ENCODE data around the gene USH2A. TPM values are rescaled to one million over a fixed set of nuclear protein-coding genes. Genes with fewer than 3 reads are reported as not detected.

Gene USH2A
- total and polyA plus RNA-seq, 7 donors, result under 0.01 to 0.32 (median 0.30) TPM; not detected in 4

DNA sequence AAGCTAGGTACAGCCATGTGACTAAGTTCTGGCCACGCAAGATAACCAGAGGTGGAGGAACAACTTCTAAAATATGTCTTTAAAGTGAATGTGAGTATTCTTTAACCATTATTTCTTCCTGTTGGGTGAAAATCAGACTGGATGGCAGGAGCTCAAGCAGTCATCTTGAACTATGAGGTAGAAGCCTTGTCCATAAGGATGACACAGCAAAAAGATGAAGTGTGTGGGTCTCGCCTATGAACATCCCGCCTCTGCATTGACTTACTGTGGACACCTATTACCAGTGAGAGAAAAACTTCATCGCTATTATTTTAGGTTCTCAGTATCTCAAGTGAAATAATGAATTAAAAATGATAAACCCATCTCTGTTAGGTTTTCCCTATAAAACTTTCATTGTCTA is 365.3 kb downstream of the USH2A start:
- H3K4me3 ChIP-seq, result no peak overlapping the region
- no peak overlapping the region for H3K27ac ChIP-seq
- intact Hi-C loops (cut with DNase I), result no loop called here
- TF ChIP-seq, protein P1, sequence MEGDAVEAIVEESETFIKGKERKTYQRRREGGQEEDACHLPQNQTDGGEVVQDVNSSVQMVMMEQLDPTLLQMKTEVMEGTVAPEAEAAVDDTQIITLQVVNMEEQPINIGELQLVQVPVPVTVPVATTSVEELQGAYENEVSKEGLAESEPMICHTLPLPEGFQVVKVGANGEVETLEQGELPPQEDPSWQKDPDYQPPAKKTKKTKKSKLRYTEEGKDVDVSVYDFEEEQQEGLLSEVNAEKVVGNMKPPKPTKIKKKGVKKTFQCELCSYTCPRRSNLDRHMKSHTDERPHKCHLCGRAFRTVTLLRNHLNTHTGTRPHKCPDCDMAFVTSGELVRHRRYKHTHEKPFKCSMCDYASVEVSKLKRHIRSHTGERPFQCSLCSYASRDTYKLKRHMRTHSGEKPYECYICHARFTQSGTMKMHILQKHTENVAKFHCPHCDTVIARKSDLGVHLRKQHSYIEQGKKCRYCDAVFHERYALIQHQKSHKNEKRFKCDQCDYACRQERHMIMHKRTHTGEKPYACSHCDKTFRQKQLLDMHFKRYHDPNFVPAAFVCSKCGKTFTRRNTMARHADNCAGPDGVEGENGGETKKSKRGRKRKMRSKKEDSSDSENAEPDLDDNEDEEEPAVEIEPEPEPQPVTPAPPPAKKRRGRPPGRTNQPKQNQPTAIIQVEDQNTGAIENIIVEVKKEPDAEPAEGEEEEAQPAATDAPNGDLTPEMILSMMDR (IDR thresholded peaks at IDR 0.05), result no peak
- H3K9me3 ChIP-seq, result no peaks in the 10 kb centered on the region
- 93 to 97% (median 93%) methylated on average over 4 of the region's 4 CpGs for WGBS, 3 donors
- H3K4me1 ChIP-seq, result no peaks in the 10 kb centered on the region
- no peak for DNase-seq
- H3K36me3 ChIP-seq (ENCODE audit: insufficient read depth in 1 of 2, low read depth in 1 of 2), result no peaks in the 10 kb centered on the region
- no peaks in the 10 kb centered on the region for H3K27me3 ChIP-seq (ENCODE audit: insufficient read depth in 3 of 3, low read length in 2 of 3)
- no peak for ATAC-seq

DNA sequence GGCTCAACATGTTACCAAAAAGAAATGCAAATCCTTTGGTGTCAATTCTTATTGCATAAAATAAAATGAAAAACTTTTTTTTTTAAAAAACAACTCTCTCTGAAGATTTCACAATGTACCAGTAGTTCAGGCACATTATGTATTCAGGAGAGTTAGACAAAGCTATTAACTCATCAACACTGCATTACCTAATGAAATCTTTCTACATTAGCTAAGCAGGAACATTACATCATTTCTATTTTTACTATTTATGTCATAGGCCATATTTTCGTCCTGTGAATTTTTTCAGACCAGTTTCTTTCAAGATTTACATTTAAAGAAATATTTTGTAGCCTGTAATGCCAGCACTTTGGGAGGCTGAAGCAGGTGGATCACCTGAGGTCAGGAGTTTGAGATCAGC is 366.2 kb downstream of the USH2A start:
- H3K9me3 ChIP-seq, result no peaks in the 10 kb centered on the region

GRCh38 chr1:216055004-216055403 is 368.2 kb downstream of the USH2A start:
- WGBS, 3 donors, result 35 to 57% (median 44%) methylated on average over 1 of the region's 1 CpG
- Histone ChIP-seq H3K36me3 (ENCODE audit: insufficient read depth in 1 of 2, low read depth in 1 of 2) (no peaks in the 10 kb centered on the region), H3K4me3 (no peak overlapping the region), H3K27ac (no peak overlapping the region), H3K27me3 (ENCODE audit: insufficient read depth in 3 of 3, low read length in 2 of 3) (no peaks in the 10 kb centered on the region), H3K9me3 (no peaks in the 10 kb centered on the region), H3K4me1 (no peaks in the 10 kb centered on the region)
- ATAC-seq (no peak), DNase-seq (no peak)
- TF ChIP-seq, protein P1 (IDR thresholded peaks at IDR 0.05), result no peak
- intact Hi-C loops (cut with DNase I), result no loop called here

More for the DNA sequence above, 366.2 kb downstream of the USH2A start:
- Histone ChIP-seq H3K27me3 (ENCODE audit: insufficient read depth in 3 of 3, low read length in 2 of 3) (no peaks in the 10 kb centered on the region), H3K36me3 (ENCODE audit: insufficient read depth in 1 of 2, low read depth in 1 of 2) (no peaks in the 10 kb centered on the region), H3K27ac (no peak overlapping the region), H3K4me3 (no peak overlapping the region), H3K4me1 (no peaks in the 10 kb centered on the region)
- intact Hi-C loops (cut with DNase I), result no loop called here
- DNase-seq (no peak), ATAC-seq (no peak)
- 7 to 27% (median 15%) methylated on average over 1 of the region's 1 CpG for WGBS, 3 donors
- TF ChIP-seq, protein P1 (IDR thresholded peaks at IDR 0.05), result no peak

- DNase-seq, result no peak
- Histone ChIP-seq H3K27me3 (ENCODE audit: insufficient read depth in 3 of 3, low read length in 2 of 3) (peaks cover 0 to 2% (median 0%) of the 10 kb centered on the region in 3 donors), H3K27ac (no peak overlapping the region), H3K4me3 (no peak overlapping the region), H3K36me3 (ENCODE audit: insufficient read depth in 1 of 2, low read depth in 1 of 2) (no peaks in the 10 kb centered on the region), H3K4me1 (no peaks in the 10 kb centered on the region), H3K9me3 (no peaks in the 10 kb centered on the region)
- 22 to 39% (median 36%) methylated on average over 7 of the region's 7 CpGs for WGBS, 3 donors
- intact Hi-C loops (cut with DNase I), result no loop called here
- ATAC-seq, result no peak
- TF ChIP-seq, protein P1 (IDR thresholded peaks at IDR 0.05), result no peak
Observed at GRCh38 chr1:216054600-216054999, 368.6 kb downstream of the USH2A start.

DNA sequence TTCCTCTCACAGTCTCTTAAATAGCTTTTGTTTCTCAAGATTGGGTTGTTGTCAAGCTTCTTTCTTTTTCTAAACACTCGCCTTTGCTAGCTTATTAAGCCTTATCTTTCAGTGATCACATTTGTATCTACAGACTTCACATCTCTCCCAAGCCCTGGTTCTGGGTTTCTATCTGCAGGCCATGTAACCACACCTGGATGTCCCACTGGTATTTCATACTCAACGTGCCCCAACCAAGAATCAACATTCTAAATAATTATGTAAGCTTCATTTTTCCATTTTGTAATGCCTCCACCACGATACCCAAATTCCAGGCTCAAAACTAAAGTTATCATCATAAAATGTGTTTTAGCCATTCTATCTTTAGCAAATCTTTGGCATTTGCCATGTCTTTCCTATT is 372.2 kb downstream of the USH2A start:
- Histone ChIP-seq H3K27ac (no peak overlapping the region), H3K27me3 (ENCODE audit: insufficient read depth in 3 of 3, low read length in 2 of 3) (peaks cover 0 to 2% (median 0%) of the 10 kb centered on the region in 3 donors), H3K4me1 (no peaks in the 10 kb centered on the region), H3K36me3 (ENCODE audit: insufficient read depth in 1 of 2, low read depth in 1 of 2) (no peaks in the 10 kb centered on the region), H3K4me3 (no peak overlapping the region), H3K9me3 (no peaks in the 10 kb centered on the region)
- intact Hi-C loops (cut with DNase I), result no loop called here
- TF ChIP-seq, protein P1 (IDR thresholded peaks at IDR 0.05), result no peak
- WGBS, 3 donors, result 33 to 38% (median 36%) methylated on average over 3 of the region's 3 CpGs
- ATAC-seq (no peak), DNase-seq (no peak)
